Natural killer cell (primary cell): ENCODE data around the gene PRKCQ. TPM values are rescaled to one million over a fixed set of nuclear protein-coding genes. Genes with fewer than 3 reads are reported as not detected.
A peak's percentile ranks its signal among the peaks of the same experiment; 100 is the strongest.

Source experiments
- ATAC-seq, 3 donors: fragments of 150-1000 bp in 2 of 3; fragments of 200-7000 bp in 1 of 3; cut with Tn5 transposase; 1 replicate in 1 of 3; 2 replicates in 2 of 3; pipeline ENCODE4 v1.10.0; 2021; ENCODE audit warnings: mild to moderate bottlenecking in 2 of 3, moderate library complexity in 2 of 3
- DNase-seq, 2 donors: peaks; one replicate each; pipeline versions ENCODE4 v3.0.0 to v3.0.0-alpha.2; 2013 to 2021; ENCODE audit warnings: mixed read lengths in 1 of 2
- H3K27ac ChIP-seq: one replicate; pipeline ENCODE4 v1.5.1; 2013; ENCODE audit warnings: mild to moderate bottlenecking, low read length
- H3K27me3 ChIP-seq: one replicate; pipeline ENCODE4 v1.6.1; 2013; ENCODE audit warnings: low read length; ENCODE audit not compliant: control insufficient read depth, insufficient read depth
- H3K36me3 ChIP-seq: one replicate; pipeline ENCODE4 v1.6.1; 2013; ENCODE audit warnings: low read length; ENCODE audit not compliant: control insufficient read depth, insufficient read depth
- H3K4me1 ChIP-seq: one replicate; pipeline ENCODE4 v1.6.1; 2013; ENCODE audit warnings: low read length; ENCODE audit not compliant: control insufficient read depth, insufficient read depth
- H3K4me3 ChIP-seq: one replicate; pipeline ENCODE4 v1.5.1; 2013; ENCODE audit warnings: low read length
- H3K9me3 ChIP-seq: one replicate; pipeline ENCODE4 v1.6.1; 2013; ENCODE audit warnings: low read length; ENCODE audit not compliant: control insufficient read depth, insufficient read depth
- H3K27ac Mint-ChIP-seq, 2 donors: one replicate each; pipeline ENCODE4 v1.8.0; 2022; ENCODE audit warnings: mild to moderate bottlenecking in 2 of 2, mixed read lengths in 2 of 2, moderate library complexity in 1 of 2
- H3K27me3 Mint-ChIP-seq, 2 donors: one replicate each; pipeline ENCODE4 v1.8.0; 2022; ENCODE audit warnings: low read depth in 2 of 2, mixed read lengths in 2 of 2
- H3K36me3 Mint-ChIP-seq: one replicate; pipeline ENCODE4 v1.8.0; 2022; ENCODE audit warnings: mixed read lengths
- H3K4me1 Mint-ChIP-seq, 2 donors: one replicate each; pipeline ENCODE4 v1.8.0; 2022; ENCODE audit warnings: mixed read lengths in 2 of 2
- H3K4me3 Mint-ChIP-seq: one replicate; pipeline ENCODE4 v1.8.0; 2022; ENCODE audit warnings: mild to moderate bottlenecking, moderate library complexity, mixed read lengths
- H3K9me3 Mint-ChIP-seq, 2 donors: one replicate each; pipeline ENCODE4 v1.8.0; 2022; ENCODE audit warnings: mixed read lengths in 2 of 2
- WGBS: methylation state at CpG from one replicate; pipeline ENCODE4 v1.1.7; 2013; ENCODE audit warnings: missing lambda C conversion rate; ENCODE audit not compliant: insufficient coverage; 5-methylcytosine and 5-hydroxymethylcytosine counted together
- intact Hi-C: fragments of 100-400 bp; cut with micrococcal nuclease; formaldehyde crosslinking; loops from one replicate; pipeline ENCODE4 v1.14.2; 2022
- total RNA-seq, 4 donors: library from RNA; stranded (reverse); fragments of 120-200 nt in 1 of 4; gene quantifications; one replicate each; pipeline versions ENCODE4 v1.2.3 to v1.2.4, GENCODE V29; 2013 to 2022
- TF ChIP-seq, protein P1 (sequence below): fragments of 200-600 bp; IDR thresholded peaks from one replicate; pipeline ENCODE4 v1.8.0; 2022; ENCODE audit warnings: antibody characterized with exemption

The PRKCQ gene
- total RNA-seq, 3 donors from 2014 or later (not counting 1 experiment from before 2014, with no cell fraction given) = 46.5 to 69.5 (median 61.3) TPM

- ATAC-seq (no peak), DNase-seq (no peak)
- Mint-ChIP-seq H3K36me3 (no peaks in the 10 kb centered on the region), H3K27ac (peak overlapping the region; percentile 75 to 80), H3K27me3 (no peaks in the 10 kb centered on the region), H3K4me3 (no peak overlapping the region), H3K9me3 (no peaks in the 10 kb centered on the region), H3K4me1 (peaks cover 7 to 20% of the 10 kb centered on the region in 2 donors)
- no peaks in the 10 kb centered on the region for H3K4me1 ChIP-seq
- H3K4me3 ChIP-seq = no peak overlapping the region
- H3K27ac ChIP-seq = no peak overlapping the region
- H3K9me3 ChIP-seq = no peaks in the 10 kb centered on the region
- intact Hi-C loops = no loop called here
- H3K27me3 ChIP-seq = no peaks in the 10 kb centered on the region
- 100% methylated on average over 2 of the region's 6 CpGs for WGBS
- TF ChIP-seq, protein P1, sequence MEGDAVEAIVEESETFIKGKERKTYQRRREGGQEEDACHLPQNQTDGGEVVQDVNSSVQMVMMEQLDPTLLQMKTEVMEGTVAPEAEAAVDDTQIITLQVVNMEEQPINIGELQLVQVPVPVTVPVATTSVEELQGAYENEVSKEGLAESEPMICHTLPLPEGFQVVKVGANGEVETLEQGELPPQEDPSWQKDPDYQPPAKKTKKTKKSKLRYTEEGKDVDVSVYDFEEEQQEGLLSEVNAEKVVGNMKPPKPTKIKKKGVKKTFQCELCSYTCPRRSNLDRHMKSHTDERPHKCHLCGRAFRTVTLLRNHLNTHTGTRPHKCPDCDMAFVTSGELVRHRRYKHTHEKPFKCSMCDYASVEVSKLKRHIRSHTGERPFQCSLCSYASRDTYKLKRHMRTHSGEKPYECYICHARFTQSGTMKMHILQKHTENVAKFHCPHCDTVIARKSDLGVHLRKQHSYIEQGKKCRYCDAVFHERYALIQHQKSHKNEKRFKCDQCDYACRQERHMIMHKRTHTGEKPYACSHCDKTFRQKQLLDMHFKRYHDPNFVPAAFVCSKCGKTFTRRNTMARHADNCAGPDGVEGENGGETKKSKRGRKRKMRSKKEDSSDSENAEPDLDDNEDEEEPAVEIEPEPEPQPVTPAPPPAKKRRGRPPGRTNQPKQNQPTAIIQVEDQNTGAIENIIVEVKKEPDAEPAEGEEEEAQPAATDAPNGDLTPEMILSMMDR = no peak
- H3K36me3 ChIP-seq = peaks cover 39% of the 10 kb centered on the region
Observed at GRCh38 chr10:6426317-6426716, 153.8 kb downstream of the PRKCQ start.

GRCh38 chr10:6423413-6424170 lies 156.5 kb downstream of the PRKCQ start:
- Mint-ChIP-seq H3K4me3 (no peak overlapping the region), H3K9me3 (no peaks in the 10 kb centered on the region), H3K36me3 (no peaks in the 10 kb centered on the region), H3K27ac (peak overlapping the region; percentile 75 to 80), H3K4me1 (peaks cover 7 to 16% of the 10 kb centered on the region in 2 donors), H3K27me3 (no peaks in the 10 kb centered on the region)
- TF ChIP-seq, protein P1 = no peak
- Histone ChIP-seq H3K9me3 (no peaks in the 10 kb centered on the region), H3K27ac (no peak overlapping the region), H3K27me3 (no peaks in the 10 kb centered on the region), H3K4me1 (no peaks in the 10 kb centered on the region), H3K4me3 (no peak overlapping the region), H3K36me3 (peaks cover 19% of the 10 kb centered on the region)
- no peak for DNase-seq
- WGBS = 83% methylated on average over 17 of the region's 17 CpGs
- intact Hi-C loops = no loop called here
- peak; percentile 35 to 45 (median 38) for ATAC-seq

- Mint-ChIP-seq H3K27ac (peak overlapping the region; percentile 65 to 71), H3K36me3 (no peaks in the 10 kb centered on the region), H3K4me3 (no peak overlapping the region), H3K9me3 (no peaks in the 10 kb centered on the region), H3K4me1 (peaks cover 7 to 16% of the 10 kb centered on the region in 2 donors), H3K27me3 (no peaks in the 10 kb centered on the region)
- ATAC-seq = no peak
- DNase-seq = no peak
- Histone ChIP-seq H3K4me3 (no peak overlapping the region), H3K27me3 (no peaks in the 10 kb centered on the region), H3K27ac (no peak overlapping the region), H3K36me3 (peaks cover 16% of the 10 kb centered on the region), H3K4me1 (no peaks in the 10 kb centered on the region), H3K9me3 (no peaks in the 10 kb centered on the region)
- TF ChIP-seq, protein P1 = no peak
- WGBS = 93% methylated on average over 4 of the region's 4 CpGs
- intact Hi-C loops = no loop called here
Observed at GRCh38 chr10:6423004-6423403, 157.1 kb downstream of the PRKCQ start.
